Stomach (tissue), 9 donors: Measurements from ENCODE around the gene OBP2B. TPM values are rescaled to one million over a fixed set of nuclear protein-coding genes. Genes with fewer than 3 reads are reported as not detected.

Experiments
- DNase-seq, 2 donors: peaks; one replicate each; pipeline versions ENCODE4 v3.0.0 to v3.0.0-alpha.2; 2013 to 2019
- H3K27ac ChIP-seq, 5 donors: fragments of 200-600 bp in 4 of 5; sonication (generic) in 4 of 5; one replicate each; pipeline ENCODE4 v1.5.1; 2013 to 2019; ENCODE audit warnings: mild to moderate bottlenecking in 1 of 5, moderate library complexity in 1 of 5
- H3K27me3 ChIP-seq, 3 donors: fragments of 200-600 bp; sonication (generic); one replicate each; pipeline ENCODE4 v1.5.1; 2017 to 2019; ENCODE audit warnings: mixed run types in 1 of 3
- H3K36me3 ChIP-seq, 4 donors: fragments of 200-600 bp; sonication (generic); 1 replicate in 3 of 4; 2 replicates in 1 of 4; pipeline ENCODE4 v1.5.1; 2016 to 2019
- H3K4me1 ChIP-seq, 4 donors: fragments of 200-600 bp; sonication (generic); one replicate each; pipeline ENCODE4 v1.5.1; 2016 to 2019
- H3K4me3 ChIP-seq, 4 donors: fragments of 200-600 bp; sonication (generic) in 3 of 4; one replicate each; pipeline ENCODE4 v1.5.1; 2016 to 2019; ENCODE audit warnings: mild to moderate bottlenecking in 1 of 4
- H3K9me3 ChIP-seq, 4 donors: fragments of 200-600 bp; sonication (generic); one replicate each; pipeline ENCODE4 v1.5.1; 2016 to 2019
- EP300 ChIP-seq: sonication (generic); formaldehyde crosslinking; IDR thresholded peaks from one replicate; pipeline ENCODE4 v1.6.1; 2017; ENCODE audit warnings: antibody characterized with exemption
- POLR2A ChIP-seq, 4 donors: fragments of 450-650 bp; IDR thresholded peaks; one replicate each; pipeline ENCODE4 v1.6.1; 2016; ENCODE audit warnings: antibody characterized with exemption in 4 of 4, control low read depth in 2 of 4, mild to moderate bottlenecking in 1 of 4, moderate library complexity in 1 of 4
- POLR2AphosphoS5 ChIP-seq, 3 donors: sonication (generic); formaldehyde crosslinking; IDR thresholded peaks; one replicate each; pipeline ENCODE4 v1.6.1; 2016; ENCODE audit warnings: antibody characterized with exemption in 3 of 3
- WGBS, 5 donors: extraction: QIAGEN DNeasy Blood & Tissue Kit in 3 of 5; methylation state at CpG; one replicate each; pipeline versions ENCODE4 v1.1.5 to v1.1.7; 2013 to 2018; 5-methylcytosine and 5-hydroxymethylcytosine counted together
- intact Hi-C: fragments of 100-400 bp; cut with DNase I; formaldehyde crosslinking; loops from one replicate; pipeline ENCODE4 v1.15.1; 2023; ENCODE audit warnings: low total_unique reads
- polyA plus RNA-seq, 3 donors: library from polyadenylated mRNA; stranded (reverse); fragments of 200-250 nt; gene quantifications; one replicate each; pipeline ENCODE4 v1.2.3, GENCODE V29; 2013
- total RNA-seq, 5 donors: library from RNA; depleted of rRNA; stranded (reverse); fragments of >200 nt; gene quantifications; one replicate each; pipeline versions ENCODE4 v1.1.0 to v1.2.3, GENCODE V29; 2014 to 2016
- TF ChIP-seq, protein P1 (sequence below), 7 experiments: fragments of 450-650 bp in 4 of 7; fragments of 200-600 bp in 3 of 7; sonication (generic) in 3 of 7; IDR thresholded peaks; one replicate each; pipeline ENCODE4 v1.5.1; 2016 to 2019; ENCODE audit warnings: antibody characterized with exemption in 7 of 7, control low read depth in 2 of 7, mild to moderate bottlenecking in 1 of 7
- donor health status: healthy with polysubstance abuse.
- donor health status: Bipolar disorder and iron deficiency.
- donor health status: healthy.

The OBP2B gene
- total and polyA plus RNA-seq, 8 donors, result not detected

DNA sequence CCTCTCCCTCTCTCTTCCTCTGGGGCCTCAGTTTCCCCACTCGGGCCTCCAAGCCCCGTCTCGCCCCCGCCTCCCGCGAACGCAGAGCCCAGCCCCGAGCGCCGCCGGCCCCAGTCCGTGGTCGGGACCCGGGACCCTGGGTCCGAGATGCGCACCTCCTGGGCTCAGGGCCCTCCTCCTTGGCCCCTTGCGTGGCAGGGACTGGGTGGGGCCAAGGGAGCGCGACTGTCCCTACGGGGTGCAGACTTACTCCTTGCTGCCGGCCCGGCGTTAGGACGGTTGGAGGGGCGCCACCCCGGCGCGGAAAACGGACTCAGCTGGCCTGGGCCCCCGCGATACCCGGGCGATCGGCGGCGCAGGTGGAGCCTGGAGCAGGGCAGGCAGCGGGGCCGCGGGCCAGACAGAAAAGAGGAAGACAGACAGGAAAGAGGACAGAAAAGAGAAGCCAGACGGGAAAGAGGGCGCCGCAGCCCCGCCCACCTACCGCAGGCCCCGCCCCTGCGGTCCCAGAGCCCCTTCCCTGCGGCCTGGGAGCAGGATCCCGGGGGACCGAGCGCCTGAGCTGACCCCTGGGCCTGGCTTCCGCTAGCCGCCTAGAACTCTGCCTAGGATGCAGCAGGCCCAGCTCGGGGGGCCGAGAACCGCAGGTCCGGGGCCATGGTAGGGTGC is 45.4 kb downstream of the OBP2B start, which contains the start of gene GBGT1:
GBGT1 (minus strand) TSS at position 411 of the 669 bp plus-strand sequence. CDS start 1,502 bp downstream, outside the sequence.
- 1 to 4% (median 2%) methylated on average over 29 to 56 of the region's 56 CpGs for WGBS, 5 donors
- H3K36me3 ChIP-seq, result peaks cover 0 to 10% (median 3%) of the 10 kb centered on the region in 4 donors
- H3K27me3 ChIP-seq, result peaks cover 0 to 10% (median 0%) of the 10 kb centered on the region in 3 donors
- intact Hi-C loops, result no loop called here
- H3K4me3 ChIP-seq, result peak within 1 kb of the TSS; percentile 68 to 73 (median 72)
- peak in 1 of 4 donors; percentile 27 for TF ChIP-seq POLR2A (IDR thresholded peaks at IDR 0.05)
- TF ChIP-seq, protein P1, sequence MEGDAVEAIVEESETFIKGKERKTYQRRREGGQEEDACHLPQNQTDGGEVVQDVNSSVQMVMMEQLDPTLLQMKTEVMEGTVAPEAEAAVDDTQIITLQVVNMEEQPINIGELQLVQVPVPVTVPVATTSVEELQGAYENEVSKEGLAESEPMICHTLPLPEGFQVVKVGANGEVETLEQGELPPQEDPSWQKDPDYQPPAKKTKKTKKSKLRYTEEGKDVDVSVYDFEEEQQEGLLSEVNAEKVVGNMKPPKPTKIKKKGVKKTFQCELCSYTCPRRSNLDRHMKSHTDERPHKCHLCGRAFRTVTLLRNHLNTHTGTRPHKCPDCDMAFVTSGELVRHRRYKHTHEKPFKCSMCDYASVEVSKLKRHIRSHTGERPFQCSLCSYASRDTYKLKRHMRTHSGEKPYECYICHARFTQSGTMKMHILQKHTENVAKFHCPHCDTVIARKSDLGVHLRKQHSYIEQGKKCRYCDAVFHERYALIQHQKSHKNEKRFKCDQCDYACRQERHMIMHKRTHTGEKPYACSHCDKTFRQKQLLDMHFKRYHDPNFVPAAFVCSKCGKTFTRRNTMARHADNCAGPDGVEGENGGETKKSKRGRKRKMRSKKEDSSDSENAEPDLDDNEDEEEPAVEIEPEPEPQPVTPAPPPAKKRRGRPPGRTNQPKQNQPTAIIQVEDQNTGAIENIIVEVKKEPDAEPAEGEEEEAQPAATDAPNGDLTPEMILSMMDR (IDR thresholded peaks at IDR 0.05), result no peak
- peak in 1 of 3 donors; percentile 24 for TF ChIP-seq POLR2AphosphoS5 (IDR thresholded peaks at IDR 0.05)
- H3K9me3 ChIP-seq, result no peaks in the 10 kb centered on the region
- peak; percentile 75 to 78 for DNase-seq
- peaks cover 22 to 49% (median 41%) of the 10 kb centered on the region in 4 donors for H3K4me1 ChIP-seq
- peak within 1 kb of the TSS; percentile 77 to 86 (median 83) for H3K27ac ChIP-seq

DNA sequence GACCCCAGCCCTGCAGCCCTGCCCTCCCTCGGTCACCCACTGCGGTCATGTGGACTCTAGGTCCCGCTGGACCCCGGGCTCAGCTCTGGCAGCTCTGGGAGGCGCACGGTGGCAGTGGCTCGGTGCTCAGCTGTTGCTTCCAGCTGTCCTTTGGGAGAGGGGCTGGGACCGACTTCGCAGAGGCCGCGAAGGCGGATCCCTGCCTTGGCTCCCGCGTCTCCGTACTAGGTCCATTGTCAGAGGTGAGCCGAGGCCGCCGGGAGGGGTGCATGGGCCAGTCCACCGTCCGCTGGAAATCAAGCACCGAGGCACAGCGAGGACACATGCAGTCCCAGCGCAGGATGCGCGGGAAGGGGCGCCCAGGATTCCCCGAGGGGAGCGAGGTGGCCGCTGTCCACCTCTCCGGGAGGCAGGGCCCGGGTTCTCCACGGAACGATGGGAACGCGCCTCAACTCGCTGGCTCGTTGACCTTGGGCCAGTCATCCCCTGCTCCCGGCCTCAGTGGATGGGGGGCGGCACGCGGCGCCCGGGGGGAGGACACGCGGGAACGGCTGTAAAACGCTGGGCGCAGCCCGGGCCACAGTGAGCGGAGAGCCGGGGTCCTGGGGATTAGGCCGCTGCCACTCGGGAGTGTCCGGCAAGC is 46.1 kb downstream of the OBP2B start:
- Histone ChIP-seq H3K4me3 (peak overlapping the region; percentile 68 to 73 (median 72)), H3K27me3 (peaks cover 0 to 10% (median 0%) of the 10 kb centered on the region in 3 donors), H3K36me3 (peaks cover 0 to 12% (median 4%) of the 10 kb centered on the region in 4 donors), H3K27ac (peak overlapping the region; percentile 77 to 86 (median 83)), H3K9me3 (no peaks in the 10 kb centered on the region), H3K4me1 (peaks cover 22 to 49% (median 41%) of the 10 kb centered on the region in 4 donors)
- DNase-seq, result no peak
- 46 to 78% (median 57%) methylated on average over 19 to 54 of the region's 54 CpGs for WGBS, 5 donors
- no peak for TF ChIP-seq POLR2AphosphoS5 (IDR thresholded peaks at IDR 0.05)
- TF ChIP-seq, protein P1 (IDR thresholded peaks at IDR 0.05), result no peak
- TF ChIP-seq EP300, result no peak
- no peak for TF ChIP-seq POLR2A (IDR thresholded peaks at IDR 0.05)
- intact Hi-C loops, result no loop called here

DNA sequence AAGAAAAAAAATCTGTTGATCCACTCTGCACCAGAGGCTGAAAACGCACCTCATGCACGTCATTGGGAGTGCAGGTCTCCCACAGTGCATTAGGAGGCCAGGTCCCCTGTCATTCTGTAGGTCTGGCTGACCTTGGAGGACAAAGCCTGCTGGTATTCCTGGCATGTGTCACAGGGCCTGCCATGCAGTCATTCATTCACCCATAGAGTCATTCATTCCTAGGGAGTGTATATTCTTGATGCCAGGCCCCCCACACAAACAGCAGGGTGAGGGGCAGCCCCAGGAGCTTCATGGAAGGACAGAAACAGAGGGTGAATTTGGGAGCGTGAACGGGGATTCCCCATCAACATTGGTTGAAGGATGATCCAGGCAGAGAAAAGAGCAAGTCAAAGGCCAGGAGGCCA is 47.5 kb downstream of the OBP2B start:
- no peak for DNase-seq
- no peaks in the 10 kb centered on the region for H3K9me3 ChIP-seq
- peaks cover 0 to 20% (median 15%) of the 10 kb centered on the region in 4 donors for H3K36me3 ChIP-seq
- H3K4me3 ChIP-seq, result peak overlapping the region in 1 of 4 donors; percentile 71
- peaks cover 22 to 49% (median 41%) of the 10 kb centered on the region in 4 donors for H3K4me1 ChIP-seq
- peaks cover 0 to 10% (median 0%) of the 10 kb centered on the region in 3 donors for H3K27me3 ChIP-seq
- TF ChIP-seq EP300, result no peak
- TF ChIP-seq, protein P1 (IDR thresholded peaks at IDR 0.05), result no peak
- TF ChIP-seq POLR2AphosphoS5 (IDR thresholded peaks at IDR 0.05), result no peak
- TF ChIP-seq POLR2A (IDR thresholded peaks at IDR 0.05), result no peak
- 62 to 76% (median 72%) methylated on average over 4 of the region's 4 CpGs for WGBS, 5 donors
- H3K27ac ChIP-seq, result peak overlapping the region; percentile 5 to 83 (median 23)
- intact Hi-C loops, result no loop called here

DNA sequence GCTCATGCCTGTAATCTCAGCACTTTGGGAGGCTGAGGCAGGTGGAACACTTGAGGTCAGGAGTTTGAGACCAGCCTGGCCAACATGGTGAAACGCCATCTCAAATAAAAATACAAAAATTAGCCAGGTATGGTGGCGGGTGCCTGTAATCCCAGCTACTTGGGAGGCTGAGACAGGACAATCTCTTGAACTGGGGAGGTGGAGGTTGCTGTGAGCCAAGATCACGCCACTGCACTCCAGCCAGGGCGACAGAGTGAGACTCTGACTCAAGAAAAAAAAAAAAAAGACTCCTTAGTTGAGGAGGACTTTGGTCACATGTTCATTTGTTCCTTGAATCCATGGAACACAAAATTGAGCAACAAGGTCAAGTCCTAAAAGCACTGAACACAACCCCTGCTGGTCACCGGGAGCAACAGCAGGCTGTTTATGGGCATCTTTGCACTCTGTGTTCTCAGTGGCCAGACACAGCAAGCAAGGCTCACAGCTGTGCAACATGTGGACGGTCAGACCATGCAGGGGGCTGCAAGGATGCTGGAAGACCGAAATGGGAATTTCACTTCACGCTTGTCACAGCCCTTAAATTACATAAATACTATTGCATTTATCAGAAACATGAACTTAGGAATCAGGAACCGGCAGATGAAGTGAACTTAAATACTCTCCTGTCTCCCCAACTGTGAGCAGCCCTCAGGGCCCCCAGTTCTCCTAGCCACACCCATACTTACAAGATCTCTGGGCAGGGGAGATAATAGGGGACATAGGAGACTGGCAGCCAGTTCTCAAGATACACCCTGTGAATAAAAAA is 48.1 kb downstream of the OBP2B start:
- peaks cover 0 to 20% (median 19%) of the 10 kb centered on the region in 4 donors for H3K36me3 ChIP-seq
- TF ChIP-seq POLR2AphosphoS5 (IDR thresholded peaks at IDR 0.05) (peak; percentile 30 to 87 (median 70)), POLR2A (IDR thresholded peaks at IDR 0.05) (no peak), EP300 (no peak)
- TF ChIP-seq, protein P1 (IDR thresholded peaks at IDR 0.05), result peak in 5 of 7 experiments; percentile 62 to 85 (median 72)
- H3K4me1 ChIP-seq, result peaks cover 22 to 49% (median 41%) of the 10 kb centered on the region in 4 donors
- H3K27me3 ChIP-seq, result peaks cover 0 to 10% (median 0%) of the 10 kb centered on the region in 3 donors
- intact Hi-C loops, result no loop called here
- no peak overlapping the region for H3K4me3 ChIP-seq
- peak overlapping the region; percentile 5 to 83 (median 28) for H3K27ac ChIP-seq
- peak; percentile 72 to 80 for DNase-seq
- WGBS, 5 donors, result 47 to 58% (median 55%) methylated on average over 9 of the region's 9 CpGs
- no peaks in the 10 kb centered on the region for H3K9me3 ChIP-seq
